H1 (cell line): ENCODE results near the gene TSPOAP1. TPM values are rescaled to one million over a fixed set of nuclear protein-coding genes. Genes with fewer than 3 reads are reported as not detected.

Source experiments
- CTCF ChIA-PET: fragments of 300-600 bp; sonication (Branson Sonifier 250); formaldehyde crosslinking; loops from one replicate; lab custom pipeline; 2021; ENCODE audit not compliant: partially characterized antibody; lab: Charles Lee
- POLR2A ChIA-PET: fragments of 300-600 bp; sonication (Branson Sonifier 250); formaldehyde crosslinking; loops from one replicate; lab custom pipeline; 2021; ENCODE audit warnings: inconsistent platforms; ENCODE audit not compliant: partially characterized antibody; lab: Charles Lee
- DNase-seq, 2 experiments: peaks; one replicate each; pipeline versions ENCODE4 v3.0.0 to v3.0.0-alpha.2; 2010 to 2022; ENCODE audit warnings: low spot score in 2 of 2, low read depth in 1 of 2, mixed read lengths in 1 of 2
- FAIRE-seq: peaks from 2 replicates; lab custom pipeline; 2011; peaks lifted over from hg19 to GRCh38; lab: Jason Lieb, UNC
- H2AFZ ChIP-seq: 2 replicates; pipeline ENCODE4 v1.8.1; 2012; ENCODE audit warnings: low read length, inconsistent platforms
- H2AK5ac ChIP-seq: 2 replicates; pipeline ENCODE4 v1.6.1; 2013; ENCODE audit warnings: low read depth, low read length
- H2BK120ac ChIP-seq: replicated peaks from 2 replicates; pipeline ENCODE3; 2013; ENCODE audit warnings: low read depth, low read length, inconsistent platforms
- H2BK12ac ChIP-seq: 2 replicates; pipeline ENCODE4 v1.6.1; 2013; ENCODE audit warnings: low read depth, low read length
- H2BK15ac ChIP-seq: 2 replicates; pipeline ENCODE4 v1.6.1; 2013; ENCODE audit warnings: low read length
- H2BK20ac ChIP-seq: 2 replicates; pipeline ENCODE4 v1.6.1; 2013; ENCODE audit warnings: low read length
- H2BK5ac ChIP-seq: 2 replicates; pipeline ENCODE4 v1.6.1; 2013; ENCODE audit warnings: low read depth, low read length
- H3K14ac ChIP-seq: 2 replicates; pipeline ENCODE4 v1.6.1; 2013; ENCODE audit warnings: inconsistent platforms; ENCODE audit not compliant: insufficient read length
- H3K18ac ChIP-seq: 2 replicates; pipeline ENCODE4 v1.6.1; 2013; ENCODE audit warnings: low read length; ENCODE audit errors: extremely low read depth
- H3K23ac ChIP-seq: 2 replicates; pipeline ENCODE4 v1.6.1; 2013; ENCODE audit warnings: inconsistent platforms; ENCODE audit not compliant: insufficient read length
- H3K23me2 ChIP-seq: 2 replicates; pipeline ENCODE4 v1.6.1; 2013; ENCODE audit warnings: low read depth, low read length
- H3K27ac ChIP-seq: 2 replicates; pipeline ENCODE4 v1.6.1; 2011; ENCODE audit warnings: low read depth, low read length, inconsistent platforms
- H3K27me3 ChIP-seq, 4 experiments: replicated peaks in 1 of 4; 1 replicate in 1 of 4; 2 replicates in 3 of 4; pipeline versions ENCODE4 v1.6.1 to v1.8.1; 2011 to 2013; ENCODE audit warnings: low read length in 3 of 4, mild to moderate bottlenecking in 3 of 4, inconsistent platforms in 2 of 4, mixed read lengths in 2 of 4, moderate library complexity in 1 of 4; ENCODE audit not compliant: control insufficient read depth in 3 of 4, insufficient read depth in 3 of 4; ENCODE audit errors: extremely low read depth in 1 of 4
- H3K36me3 ChIP-seq, 4 experiments: 2 replicates each; pipeline versions ENCODE4 v1.6.1 to v1.8.1; 2011 to 2013; ENCODE audit warnings: mild to moderate bottlenecking in 4 of 4, low read length in 3 of 4, moderate library complexity in 2 of 4, control low read depth in 1 of 4, inconsistent platforms in 1 of 4; ENCODE audit not compliant: insufficient read depth in 4 of 4, control insufficient read depth in 2 of 4
- H3K4ac ChIP-seq: replicated peaks from 2 replicates; pipeline ENCODE3; 2013; ENCODE audit warnings: low read length, low read depth, mixed read lengths, inconsistent platforms; ENCODE audit not compliant: insufficient read length
- H3K4me1 ChIP-seq, 4 experiments: replicated peaks in 1 of 4; 1 replicate in 1 of 4; 2 replicates in 3 of 4; pipeline versions ENCODE4 v1.6.1 to v1.8.1; 2011 to 2013; ENCODE audit warnings: low read length in 3 of 4, inconsistent platforms in 2 of 4, mixed read lengths in 1 of 4; ENCODE audit not compliant: insufficient read depth in 4 of 4, control insufficient read depth in 3 of 4
- H3K4me2 ChIP-seq, 2 experiments: 2 replicates each; pipeline versions ENCODE4 v1.6.1 to v1.8.1; 2011 to 2013; ENCODE audit warnings: low read depth in 2 of 2, low read length in 2 of 2, control low read depth in 1 of 2, inconsistent platforms in 1 of 2, mild to moderate bottlenecking in 1 of 2; ENCODE audit not compliant: insufficient read depth in 1 of 2
- H3K4me3 ChIP-seq, 4 experiments: fragments of 200-600, 300-600 bp in 1 of 4; sonication (generic), shearing (Covaris generic), sonication (Bioruptor Twin) in 1 of 4; 2 replicates each; pipeline versions ENCODE4 v1.5.1 to v1.8.1; 2011 to 2016; ENCODE audit warnings: low read length in 4 of 4, low read depth in 3 of 4, control low read depth in 2 of 4, inconsistent platforms in 2 of 4, mild to moderate bottlenecking in 2 of 4, mixed read lengths in 1 of 4, moderate library complexity in 1 of 4; ENCODE audit not compliant: insufficient read depth in 2 of 4; ENCODE audit errors: extremely low read depth in 1 of 4
- H3K56ac ChIP-seq: replicated peaks from 2 replicates; pipeline ENCODE3; 2013; ENCODE audit warnings: low read depth, mild to moderate bottlenecking, mixed read lengths, low read length, inconsistent platforms; ENCODE audit not compliant: insufficient read length
- H3K79me1 ChIP-seq: 2 replicates; pipeline ENCODE4 v1.6.1; 2013; ENCODE audit warnings: low read depth, low read length, control low read depth
- H3K79me2 ChIP-seq, 2 experiments: 2 replicates each; pipeline versions ENCODE4 v1.6.1 to v1.8.1; 2012 to 2013; ENCODE audit warnings: low read length in 2 of 2, mild to moderate bottlenecking in 2 of 2, inconsistent platforms in 1 of 2; ENCODE audit not compliant: insufficient read depth in 2 of 2, control insufficient read depth in 1 of 2
- H3K9ac ChIP-seq, 4 experiments: replicated peaks in 1 of 4; 1 replicate in 1 of 4; 2 replicates in 3 of 4; pipeline versions ENCODE4 v1.6.1 to v1.8.1; 2011 to 2013; ENCODE audit warnings: low read depth in 3 of 4, low read length in 3 of 4, control low read depth in 2 of 4, mild to moderate bottlenecking in 2 of 4, moderate library complexity in 2 of 4, inconsistent platforms in 1 of 4; ENCODE audit errors: extremely low read depth in 1 of 4
- H3K9me3 ChIP-seq, 2 experiments: 2 replicates each; pipeline versions ENCODE4 v1.6.1 to v1.8.1; 2012 to 2013; ENCODE audit warnings: mild to moderate bottlenecking in 2 of 2, moderate library complexity in 2 of 2, control low read depth in 1 of 2, inconsistent platforms in 1 of 2, low read depth in 1 of 2, low read length in 1 of 2, mixed read lengths in 1 of 2; ENCODE audit not compliant: insufficient read depth in 2 of 2
- H4K20me1 ChIP-seq, 2 experiments: replicated peaks in 1 of 2; 2 replicates each; pipeline versions ENCODE3 to v1.8.1; 2011 to 2013; ENCODE audit warnings: inconsistent platforms in 2 of 2, low read length in 2 of 2, mild to moderate bottlenecking in 1 of 2; ENCODE audit not compliant: insufficient read depth in 2 of 2, control insufficient read depth in 1 of 2
- H4K5ac ChIP-seq: 2 replicates; pipeline ENCODE4 v1.6.1; 2013; ENCODE audit warnings: low read length, low read depth, mixed read lengths, inconsistent platforms; ENCODE audit not compliant: insufficient read length
- H4K8ac ChIP-seq: 2 replicates; pipeline ENCODE4 v1.8.0; 2013; ENCODE audit warnings: mild to moderate bottlenecking, moderate library complexity, low read length, inconsistent platforms; ENCODE audit not compliant: insufficient read depth; ENCODE audit errors: extremely low read depth
- H4K91ac ChIP-seq: replicated peaks from 2 replicates; pipeline ENCODE3; 2013; ENCODE audit warnings: low read length, mixed read lengths, inconsistent platforms; ENCODE audit not compliant: insufficient read length
- WGBS, 2 experiments: shearing (Covaris generic) in 1 of 2; methylation state at CpG; one replicate each; pipeline versions ENCODE4 v1.1.6 to v1.1.7; 2013 to 2015; ENCODE audit warnings: low lambda C conversion rate in 2 of 2, mixed read lengths in 2 of 2, inconsistent platforms in 1 of 2, low coverage in 1 of 2, missing lambda C conversion rate in 1 of 2; ENCODE audit not compliant: insufficient replicate concordance in 2 of 2, insufficient coverage in 1 of 2, insufficient read length in 1 of 2; ENCODE audit errors: extremely low coverage in 1 of 2, missing lambda C conversion rate in 1 of 2; 5-methylcytosine and 5-hydroxymethylcytosine counted together
- polyA plus RNA-seq, 7 experiments: library from polyadenylated mRNA; depleted of rRNA in 3 of 7; stranded (reverse) in 5 of 7; unstranded in 2 of 7; fragments of >200 nt in 5 of 7; fragments of 200-250 nt in 2 of 7; gene quantifications; 1 replicate in 5 of 7; 2 replicates in 1 of 7; 4 replicates in 1 of 7; pipeline versions ENCODE4 v1.2.1 to v1.2.3, GENCODE V29; 2011 to 2013; ENCODE audit warnings: missing spikeins in 2 of 7, mixed read lengths in 2 of 7
- total RNA-seq: library from RNA; stranded (reverse); fragmentation: NEBNext Ultra II Directional; extraction: Animal tissue kit (Norgen Biotek cat#: 25700); gene quantifications from 2 replicates; pipeline ENCODE4 v1.2.1, GENCODE V29; 2021
- TF ChIP-seq, protein P1 (sequence below): IDR thresholded peaks from 2 replicates; pipeline ENCODE4 v1.6.1; 2011; ENCODE audit warnings: low read depth, mild to moderate bottlenecking, low read length; ENCODE audit not compliant: insufficient read depth

TSPOAP1 gene
- total and polyA plus RNA-seq, 2 of the 8 experiments (the other 6 are each of a cell fraction or from before 2014, with no cell fraction given), result 7.6 to 9.2 TPM

DNA sequence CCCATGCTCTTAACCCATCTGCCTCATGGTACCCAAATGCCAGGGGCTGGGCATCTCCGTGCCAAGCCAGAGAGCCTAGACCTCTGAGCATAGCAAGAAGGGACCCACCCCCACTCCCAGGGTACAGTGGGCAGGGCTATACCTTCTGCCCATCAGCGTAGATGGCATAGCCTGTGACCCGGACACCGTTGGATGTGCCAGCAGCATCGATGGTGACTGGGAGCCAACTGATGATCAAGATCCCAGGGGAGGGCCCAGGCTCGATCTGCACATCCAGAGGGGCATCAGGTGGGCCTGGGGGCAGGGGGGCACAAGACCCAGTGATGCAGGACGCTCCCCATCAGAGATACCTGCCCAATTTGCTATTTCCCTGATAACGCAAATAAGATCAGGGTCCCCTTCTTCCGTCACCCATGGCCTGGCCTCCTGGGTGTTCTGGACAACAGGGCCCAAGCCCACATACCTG is 17.1 kb downstream of the TSPOAP1 start:
- Histone ChIP-seq H2BK120ac (no peak overlapping the region), H3K4me2 (no peak overlapping the region), H3K23ac (no peak overlapping the region), H3K23me2 (no peaks in the 10 kb centered on the region; the same call in 1 of the 2 replicates), H3K79me1 (no peaks in the 10 kb centered on the region), H3K56ac (no peak overlapping the region), H2BK20ac (no peak overlapping the region), H4K20me1 (no peaks in the 10 kb centered on the region), H3K9ac (no peak overlapping the region), H2BK5ac (no peak overlapping the region), H4K91ac (no peak overlapping the region), H4K8ac (no peak overlapping the region), H3K14ac (no peak overlapping the region), H3K4me1 (peaks cover 0 to 11% (median 6%) of the 10 kb centered on the region in 4 experiments; a peak in 4 of 7 replicates), H3K36me3 (no peaks in the 10 kb centered on the region), H3K4ac (no peak overlapping the region), H3K9me3 (no peaks in the 10 kb centered on the region), H3K18ac (no peak overlapping the region), H2AK5ac (no peak overlapping the region), H3K4me3 (no peak overlapping the region), H4K5ac (no peak overlapping the region), H3K79me2 (no peaks in the 10 kb centered on the region), H2BK15ac (no peak overlapping the region), H2BK12ac (no peak overlapping the region), H3K27ac (no peak overlapping the region), H3K27me3 (no peaks in the 10 kb centered on the region), H2AFZ (no peak overlapping the region)
- 92% methylated on average over 9 of the region's 9 CpGs; no CpG with 5 or more reads in 1 of the 2 experiments for WGBS, 2 experiments
- ChIA-PET POLR2A (interaction anchor here (1.1 kb wide), 2 partner anchors 10 to 31 kb away, joined by 3 to 6 read pairs; partner anchors contain the start of gene MPO), CTCF (interaction anchor here (1.0 to 21.9 kb wide), 8 partner anchors 7 to 171 kb away, joined by 3 to 384 read pairs (median 8); no protein-coding TSS in a partner anchor)
- FAIRE-seq (no peak), DNase-seq (peak in 1 of 2 experiments; percentile 38)
- TF ChIP-seq, protein P1, sequence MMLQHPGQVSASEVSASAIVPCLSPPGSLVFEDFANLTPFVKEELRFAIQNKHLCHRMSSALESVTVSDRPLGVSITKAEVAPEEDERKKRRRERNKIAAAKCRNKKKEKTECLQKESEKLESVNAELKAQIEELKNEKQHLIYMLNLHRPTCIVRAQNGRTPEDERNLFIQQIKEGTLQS, result no peak
